ENCODE results near the gene DYNC2H1. TPM values are rescaled to one million over a fixed set of nuclear protein-coding genes. Genes with fewer than 3 reads are reported as not detected.
"Not testable (repeated sequence)": the region's sequence is repeated elsewhere in the genome, so short reads cannot be mapped to it uniquely, and the experiment has no call there.

DYNC2H1 gene
- total RNA-seq, 2 donors from 2014 or later, result 2.0 to 3.6 TPM

DNA sequence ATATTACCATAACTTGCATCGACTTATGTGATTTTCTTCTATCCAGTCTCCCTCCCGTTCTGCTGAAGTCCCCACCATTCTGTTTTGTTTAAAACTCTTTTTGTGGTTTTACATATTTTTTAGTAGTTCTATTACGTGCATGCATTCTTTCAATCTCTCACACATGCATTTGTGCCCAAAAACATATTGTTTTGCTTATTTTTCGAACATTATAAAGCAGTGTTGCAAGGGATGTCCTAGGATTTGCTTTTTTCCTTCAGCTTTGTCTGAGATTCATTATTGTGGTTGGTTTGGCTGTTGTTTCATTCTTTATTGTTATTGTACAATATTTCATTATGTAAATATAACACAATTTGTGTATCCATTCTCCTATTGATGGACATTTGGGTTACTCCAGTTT is 235.7 kb downstream of the DYNC2H1 start:
- no peak for ATAC-seq
- no peak for DNase-seq
- intact Hi-C loops (cut with DNase I, micrococcal nuclease), result no loop called here

- DNase-seq, result no peak
- intact Hi-C loops (cut with DNase I, micrococcal nuclease), result no loop called here
- ATAC-seq, result no peak
Observed at GRCh38 chr11:103349595-103349994, 240.4 kb downstream of the DYNC2H1 start.

- DNase-seq (no peak), ATAC-seq (no peak)
- intact Hi-C loops (cut with DNase I, micrococcal nuclease), result no loop called here
Observed at GRCh38 chr11:103354656-103355055, 245.4 kb downstream of the DYNC2H1 start.

GRCh38 chr11:103358251-103358650 is 249.0 kb downstream of the DYNC2H1 start:
- ATAC-seq, result no peak
- intact Hi-C loops (cut with DNase I, micrococcal nuclease), result no loop called here
- no peak for DNase-seq

- ATAC-seq (no peak), DNase-seq (no peak)
- intact Hi-C loops (cut with DNase I, micrococcal nuclease), result no loop called here
Observed at GRCh38 chr11:103359216-103359615, 250.0 kb downstream of the DYNC2H1 start.

DNA sequence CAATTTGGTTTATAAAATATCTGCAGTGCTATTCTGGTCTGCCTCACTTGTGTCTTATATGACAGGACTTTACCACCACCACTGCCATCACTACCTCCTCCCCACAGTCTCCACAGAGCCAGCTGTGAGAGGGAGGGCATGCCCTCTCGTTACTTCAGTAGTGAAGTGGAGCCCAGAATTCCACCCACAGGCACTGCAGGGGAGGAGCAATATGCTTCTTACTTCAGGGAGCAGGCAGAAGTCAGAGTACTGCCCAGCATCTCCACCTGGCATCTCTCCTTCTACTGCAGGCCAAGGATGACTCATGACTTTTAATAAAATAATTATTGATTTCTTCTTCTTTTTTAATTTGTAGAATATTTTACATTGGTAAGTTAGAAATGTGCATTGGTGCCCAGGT is 255.5 kb downstream of the DYNC2H1 start:
- DNase-seq (no peak), ATAC-seq (no peak)
- intact Hi-C loops (cut with DNase I, micrococcal nuclease), result no loop called here

GRCh38 chr11:103367650-103368049 is 258.4 kb downstream of the DYNC2H1 start:
- no peak for DNase-seq
- ATAC-seq, result no peak
- intact Hi-C loops (cut with DNase I, micrococcal nuclease), result no loop called here

DNA sequence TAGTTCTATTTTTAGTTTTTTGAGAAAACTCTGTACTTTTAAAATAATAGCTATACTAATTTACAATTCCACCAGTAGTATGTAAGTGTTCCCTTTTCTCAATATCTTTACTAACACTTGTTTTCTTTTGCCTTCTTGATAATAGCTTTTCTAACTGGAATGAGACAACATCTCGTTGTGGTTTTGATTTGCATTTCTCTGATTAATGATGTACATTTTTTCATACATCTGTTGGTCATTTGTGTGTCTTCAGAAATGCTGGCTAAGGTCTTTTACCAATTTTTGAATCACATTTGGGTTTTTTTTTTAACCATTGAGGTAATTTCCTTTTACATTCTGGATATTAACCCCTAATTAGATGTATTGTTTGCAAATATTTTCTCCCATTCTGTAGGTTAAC is 258.9 kb downstream of the DYNC2H1 start:
- intact Hi-C loops (cut with DNase I, micrococcal nuclease), result no loop called here
- ATAC-seq, result no peak
- DNase-seq, result no peak

- ATAC-seq, result no peak
- DNase-seq, result no peak
- intact Hi-C loops (cut with DNase I, micrococcal nuclease), result no loop called here
Observed at GRCh38 chr11:103370076-103370475, 260.9 kb downstream of the DYNC2H1 start.

DNA sequence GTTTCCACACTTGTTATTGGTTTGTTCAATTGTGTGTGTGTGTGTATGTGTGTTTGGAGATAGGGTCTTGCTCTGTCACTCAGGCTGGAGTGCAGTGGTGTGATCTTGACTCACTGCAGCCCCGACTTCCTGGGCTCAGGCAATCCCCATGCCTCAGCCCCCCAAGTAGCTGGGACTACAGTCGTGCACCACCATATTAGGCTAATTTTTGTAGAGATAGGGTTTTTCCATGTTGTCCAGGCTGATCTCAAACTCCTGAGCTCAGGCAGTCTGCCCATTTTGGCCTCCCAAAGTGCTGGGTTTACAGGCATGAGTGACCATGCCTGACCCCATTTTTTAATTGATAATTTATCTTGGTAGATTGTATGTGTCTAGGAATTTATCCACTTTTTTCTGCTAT is 263.7 kb downstream of the DYNC2H1 start:
- intact Hi-C loops (cut with DNase I, micrococcal nuclease), result no loop called here
- ATAC-seq (no peak), DNase-seq (no peak)

DNA sequence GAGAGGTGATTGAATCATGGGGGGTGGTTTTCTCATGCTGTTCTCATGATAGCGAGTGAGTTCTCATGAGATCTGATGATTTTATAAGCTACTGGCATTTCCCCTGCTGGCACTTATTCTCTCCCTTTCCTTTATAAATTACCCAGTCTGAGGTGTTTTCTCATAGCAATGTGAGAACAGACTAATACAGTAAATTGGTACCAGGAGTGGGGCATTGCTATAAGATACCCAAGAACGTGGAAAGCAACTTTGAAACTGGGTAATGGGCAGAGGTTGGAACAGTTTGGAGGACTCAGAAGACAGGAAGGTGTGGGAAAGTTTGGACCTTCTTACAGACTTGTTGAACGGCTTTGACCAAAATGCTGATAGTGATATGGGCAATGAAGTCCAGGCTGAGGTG is 265.0 kb downstream of the DYNC2H1 start:
- intact Hi-C loops (cut with DNase I, micrococcal nuclease); ATAC-seq; DNase-seq: not testable (repeated sequence)

- ATAC-seq (no peak), DNase-seq (no peak)
- intact Hi-C loops (cut with DNase I, micrococcal nuclease), result no loop called here
Observed at GRCh38 chr11:103378931-103379330, 269.7 kb downstream of the DYNC2H1 start.

DNA sequence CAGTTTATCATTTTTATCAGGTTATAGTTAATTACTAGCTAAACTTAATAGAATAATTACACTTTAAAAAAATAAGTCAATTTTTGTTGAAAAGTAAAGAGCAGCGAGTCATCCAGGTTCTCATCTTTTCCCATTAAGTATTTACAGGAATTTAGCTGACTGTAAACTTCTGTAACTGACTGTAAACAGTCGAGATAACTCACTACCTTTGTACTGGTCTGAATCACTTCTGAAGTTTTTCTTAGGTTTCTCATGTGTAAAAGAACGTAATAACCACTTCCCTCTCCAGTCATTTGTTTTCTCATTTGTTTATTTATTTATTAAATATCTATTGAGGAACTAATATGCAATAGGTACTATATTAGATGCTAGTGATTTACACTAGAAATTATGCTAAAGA is 270.8 kb downstream of the DYNC2H1 start:
- ATAC-seq, result no peak
- DNase-seq, result no peak
- intact Hi-C loops (cut with DNase I, micrococcal nuclease), result no loop called here

GRCh38 chr11:103384652-103385051 is 275.4 kb downstream of the DYNC2H1 start:
- intact Hi-C loops (cut with DNase I, micrococcal nuclease), result no loop called here
- ATAC-seq (no peak), DNase-seq (no peak)

DNA sequence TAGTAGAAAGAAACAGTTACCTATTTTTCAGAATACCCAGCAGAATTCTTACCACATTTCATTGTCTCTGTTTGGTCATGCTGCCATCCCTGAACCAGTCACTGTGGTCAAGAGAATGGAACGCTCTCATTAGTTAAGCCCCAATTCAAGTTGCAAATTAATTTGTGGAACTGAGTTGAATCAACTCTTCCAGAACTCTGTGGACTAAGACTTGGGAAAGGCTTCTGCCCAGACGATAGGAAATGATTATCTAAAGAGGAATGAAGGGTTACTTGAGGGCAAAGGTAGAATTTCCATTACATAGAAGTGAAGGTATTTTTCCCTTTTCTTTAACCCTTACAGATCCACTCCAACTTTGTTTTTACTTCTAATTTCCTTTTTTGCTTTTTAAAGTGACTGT is 286.4 kb downstream of the DYNC2H1 start:
- ATAC-seq, result no peak
- DNase-seq, result no peak
- intact Hi-C loops (cut with DNase I, micrococcal nuclease), result no loop called here

GRCh38 chr11:103396237-103396636 is 287.0 kb downstream of the DYNC2H1 start:
- no peak for DNase-seq
- intact Hi-C loops (cut with DNase I, micrococcal nuclease), result no loop called here
- ATAC-seq, result no peak

- no peak for DNase-seq
- ATAC-seq, result no peak
- intact Hi-C loops (cut with DNase I, micrococcal nuclease), result no loop called here
Observed at GRCh38 chr11:103397369-103397768, 288.1 kb downstream of the DYNC2H1 start.

- no peak for ATAC-seq
- intact Hi-C loops (cut with DNase I, micrococcal nuclease), result no loop called here
- DNase-seq, result no peak
Observed at GRCh38 chr11:103398829-103399228, 289.6 kb downstream of the DYNC2H1 start.

DNA sequence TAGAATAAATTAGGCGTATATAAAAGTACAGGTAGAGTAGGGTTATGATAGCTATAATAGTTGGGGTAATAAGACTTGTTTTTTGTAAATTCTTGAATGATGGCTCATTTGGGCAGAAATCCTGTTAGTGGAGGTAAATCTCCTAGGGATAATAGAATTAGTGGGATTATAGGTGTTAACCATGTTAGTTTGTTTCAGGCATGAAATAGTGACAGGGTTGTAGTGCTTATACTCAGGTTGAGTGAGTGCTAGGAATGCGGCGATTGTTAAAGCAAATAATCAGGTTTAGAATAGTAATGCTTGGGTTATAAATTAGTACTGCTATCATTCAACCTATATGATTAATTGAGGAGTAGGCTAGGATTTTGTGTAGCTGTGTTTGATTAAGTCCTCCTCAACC is 297.1 kb downstream of the DYNC2H1 start:
- no peak for ATAC-seq
- intact Hi-C loops (cut with DNase I, micrococcal nuclease), result no loop called here
- no peak for DNase-seq

GRCh38 chr11:103407641-103408040 is 298.4 kb downstream of the DYNC2H1 start:
- no peak for ATAC-seq
- intact Hi-C loops (cut with DNase I, micrococcal nuclease), result no loop called here
- DNase-seq, result no peak

DNA sequence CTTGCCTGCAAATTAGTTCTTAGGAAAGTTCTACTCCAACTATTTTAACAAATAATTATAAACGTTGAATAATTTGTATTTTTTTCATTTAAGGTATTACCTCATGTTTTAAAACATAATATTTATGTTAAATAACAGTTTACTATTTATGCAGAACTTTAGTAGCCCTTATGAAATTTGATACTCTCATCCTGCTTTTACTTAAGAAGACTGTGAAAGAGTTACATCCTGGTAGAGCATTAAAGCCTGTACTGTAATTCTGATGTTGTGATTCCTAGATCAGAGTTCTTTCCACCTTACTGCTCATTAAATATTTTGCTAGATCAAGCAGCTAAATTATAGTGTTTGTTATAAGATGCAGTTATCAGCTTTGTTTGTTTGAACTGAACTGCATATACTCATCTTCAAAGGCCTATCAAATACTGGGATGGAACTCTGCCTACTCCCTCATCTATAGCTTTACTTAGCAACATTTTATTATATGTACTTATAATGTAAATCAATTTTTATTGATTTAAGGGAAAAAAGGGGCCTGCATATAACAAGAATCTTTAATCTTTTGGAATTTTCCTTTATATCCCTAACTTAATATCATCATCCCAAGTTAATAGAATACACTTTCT is 304.2 kb downstream of the DYNC2H1 start:
- no peak for ATAC-seq
- intact Hi-C loops (cut with DNase I, micrococcal nuclease), result no loop called here
- DNase-seq, result no peak

- intact Hi-C loops (cut with DNase I, micrococcal nuclease), result no loop called here
- DNase-seq (no peak), ATAC-seq (no peak)
Observed at GRCh38 chr11:103418014-103418413, 308.8 kb downstream of the DYNC2H1 start.

Data from left colon (tissue), 2 donors.